ENCODE measurements around the gene TBL3. TPM values are rescaled to one million over a fixed set of nuclear protein-coding genes. Genes with fewer than 3 reads are reported as not detected.
"Not testable (repeated sequence)": the region's sequence is repeated elsewhere in the genome, so short reads cannot be mapped to it uniquely, and the experiment has no call there.

TBL3 gene
- total and polyA plus RNA-seq, 12 donors, result 18.5 to 71.1 (median 22.3) TPM

- H3K27ac ChIP-seq, result peak overlapping the region in 2 of 10 donors; percentile 22 to 82
- H3K36me3 ChIP-seq, result peaks cover 0 to 45% (median 23%) of the 10 kb centered on the region in 9 donors
- 91 to 94% methylated on average over 10 of the region's 10 CpGs for WGBS, 2 donors
- H3K27me3 ChIP-seq, result no peaks in the 10 kb centered on the region
- H3K9me3 ChIP-seq, result no peaks in the 10 kb centered on the region
- H3K4me3 ChIP-seq, result peak overlapping the region in 1 of 10 donors; percentile 28
- DNase-seq, result no peak
- ATAC-seq, result no peak
- intact Hi-C loops (cut with DNase I), result loop anchor here in 1 of 10 donors (5.0 kb wide), 1 partner anchor 161 kb away; no protein-coding TSS in a partner anchor
- TF ChIP-seq CTCF (IDR thresholded peaks at IDR 0.05), result no peak
- H3K4me1 ChIP-seq, result peaks cover 8 to 42% (median 13%) of the 10 kb centered on the region in 9 donors
These were observed 33.5 kb upstream of the TBL3 start for GRCh38 chr16:1938316-1938715.

GRCh38 chr16:1938910-1939309, 32.9 kb upstream of the TBL3 start:
- TF ChIP-seq CTCF (IDR thresholded peaks at IDR 0.05), result no peak
- Histone ChIP-seq H3K36me3 (peaks cover 0 to 45% (median 23%) of the 10 kb centered on the region in 9 donors), H3K4me1 (peaks cover 8 to 42% (median 15%) of the 10 kb centered on the region in 9 donors), H3K4me3 (peak overlapping the region in 1 of 10 donors; percentile 28), H3K9me3 (no peaks in the 10 kb centered on the region), H3K27me3 (no peaks in the 10 kb centered on the region), H3K27ac (peak overlapping the region in 1 of 10 donors; percentile 82)
- ATAC-seq, result no peak
- intact Hi-C loops (cut with DNase I), result loop anchor here in 1 of 10 donors (5.0 kb wide), 1 partner anchor 162 kb away; no protein-coding TSS in a partner anchor
- 93 to 94% methylated on average over 17 of the region's 17 CpGs for WGBS, 2 donors
- no peak for DNase-seq

GRCh38 chr16:1939833-1940232, 32.0 kb upstream of the TBL3 start:
- not testable (repeated sequence) for H3K9me3 ChIP-seq, DNase-seq, ATAC-seq, H3K27me3 ChIP-seq
- Histone ChIP-seq H3K36me3 (peaks cover 0 to 45% (median 23%) of the 10 kb centered on the region in 9 donors), H3K4me3 (peak overlapping the region in 1 of 10 donors; percentile 66), H3K27ac (peak overlapping the region in 1 of 10 donors; percentile 82), H3K4me1 (peaks cover 8 to 46% (median 15%) of the 10 kb centered on the region in 9 donors)
- intact Hi-C loops (cut with DNase I), result loop anchor here in 1 of 10 donors (5.0 kb wide), 1 partner anchor 163 kb away; no protein-coding TSS in a partner anchor
- WGBS, 2 donors, result 95 to 96% methylated on average over 8 of the region's 8 CpGs

- Histone ChIP-seq H3K27me3 (no peaks in the 10 kb centered on the region), H3K36me3 (peaks cover 0 to 45% (median 23%) of the 10 kb centered on the region in 9 donors), H3K4me1 (peaks cover 8 to 46% (median 17%) of the 10 kb centered on the region in 9 donors), H3K4me3 (peak overlapping the region in 1 of 10 donors; percentile 66), H3K9me3 (no peaks in the 10 kb centered on the region), H3K27ac (peak overlapping the region in 1 of 10 donors; percentile 76)
- intact Hi-C loops (cut with DNase I), result no loop called here
- WGBS, 2 donors, result 90% methylated on average over 23 of the region's 23 CpGs
- no peak for DNase-seq
- ATAC-seq, result no peak
- no peak for TF ChIP-seq CTCF (IDR thresholded peaks at IDR 0.05)
These were observed 31.3 kb upstream of the TBL3 start for GRCh38 chr16:1940273-1941161.
